ENCODE data around the gene SKOR2.

DNA sequence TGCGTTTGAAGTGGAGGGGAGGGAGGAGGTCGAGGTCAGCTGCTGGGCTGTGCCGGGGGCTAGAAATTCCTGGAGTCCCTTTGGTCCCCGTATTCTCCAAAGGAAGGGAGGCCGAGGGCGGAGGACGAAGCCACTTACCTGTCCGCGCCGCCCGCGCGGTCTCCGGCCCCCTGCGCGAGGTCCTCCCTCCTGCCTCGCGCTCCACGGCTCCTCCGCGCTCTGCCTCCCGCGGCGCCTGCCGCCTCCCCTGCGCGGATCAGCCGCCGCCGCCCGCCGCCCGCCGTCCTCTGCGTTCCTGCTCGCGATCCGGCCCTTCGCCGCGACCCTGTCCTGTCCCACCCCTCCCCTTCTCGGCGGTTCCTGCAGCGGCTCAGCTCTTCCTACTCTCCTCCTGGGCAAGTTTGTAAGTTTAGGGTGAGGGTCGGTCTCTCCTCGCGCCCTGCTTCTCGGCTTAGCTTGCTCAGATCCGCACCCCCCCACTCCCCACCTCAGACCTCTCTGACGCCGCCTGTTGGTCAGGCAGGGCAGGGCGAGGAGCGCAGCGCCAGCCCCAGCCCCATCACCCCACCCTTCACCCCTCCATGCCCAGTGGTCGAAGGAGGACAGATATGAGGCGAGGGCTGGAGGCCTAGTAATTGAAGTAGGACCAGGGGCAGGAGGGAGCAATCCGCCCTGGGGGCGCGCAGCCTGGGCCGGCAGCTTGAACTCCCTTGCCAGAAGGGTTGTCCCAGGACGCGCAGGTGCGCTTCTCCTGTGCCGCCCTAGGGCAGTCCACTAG lies 9.7 kb upstream of the SKOR2 start:
- TF ChIP-seq, protein P1, sequence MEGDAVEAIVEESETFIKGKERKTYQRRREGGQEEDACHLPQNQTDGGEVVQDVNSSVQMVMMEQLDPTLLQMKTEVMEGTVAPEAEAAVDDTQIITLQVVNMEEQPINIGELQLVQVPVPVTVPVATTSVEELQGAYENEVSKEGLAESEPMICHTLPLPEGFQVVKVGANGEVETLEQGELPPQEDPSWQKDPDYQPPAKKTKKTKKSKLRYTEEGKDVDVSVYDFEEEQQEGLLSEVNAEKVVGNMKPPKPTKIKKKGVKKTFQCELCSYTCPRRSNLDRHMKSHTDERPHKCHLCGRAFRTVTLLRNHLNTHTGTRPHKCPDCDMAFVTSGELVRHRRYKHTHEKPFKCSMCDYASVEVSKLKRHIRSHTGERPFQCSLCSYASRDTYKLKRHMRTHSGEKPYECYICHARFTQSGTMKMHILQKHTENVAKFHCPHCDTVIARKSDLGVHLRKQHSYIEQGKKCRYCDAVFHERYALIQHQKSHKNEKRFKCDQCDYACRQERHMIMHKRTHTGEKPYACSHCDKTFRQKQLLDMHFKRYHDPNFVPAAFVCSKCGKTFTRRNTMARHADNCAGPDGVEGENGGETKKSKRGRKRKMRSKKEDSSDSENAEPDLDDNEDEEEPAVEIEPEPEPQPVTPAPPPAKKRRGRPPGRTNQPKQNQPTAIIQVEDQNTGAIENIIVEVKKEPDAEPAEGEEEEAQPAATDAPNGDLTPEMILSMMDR (conservative IDR thresholded peaks at IDR 0.05; ENCODE audit: low read length) = no peak
- no peak for TF ChIP-seq EZH2phosphoT487 (IDR thresholded peaks at IDR 0.05; ENCODE audit: borderline replicate concordance)

Measured in Loucy (cell line).